K562 (cell line): Measurements from ENCODE around the gene SHF. TPM values are rescaled to one million over a fixed set of nuclear protein-coding genes. Genes with fewer than 3 reads are reported as not detected.
A peak's percentile ranks its signal among the peaks of the same experiment; 100 is the strongest.

Experiments
- ARID3B ChIP-seq: fragments of 250-450 bp; sonication (Bioruptor Pico); IDR thresholded peaks from 2 replicates; pipeline ENCODE4 v1.4.0; 2020; ENCODE audit warnings: borderline replicate concordance
- BCL6 ChIP-seq: fragments of 250-450 bp; sonication (Bioruptor Pico); IDR thresholded peaks from 2 replicates; pipeline ENCODE4 v1.4.0; 2020
- BRF1 ChIP-seq: IDR thresholded peaks from 3 replicates; pipeline ENCODE4 v1.6.1; 2011; ENCODE audit warnings: borderline replicate concordance, mild to moderate bottlenecking; ENCODE audit not compliant: insufficient read length; ENCODE audit errors: extremely low read depth
- CEBPZ ChIP-seq: fragments of 150-350 bp; IDR thresholded peaks from 2 replicates; pipeline ENCODE4 v1.6.1; 2014; ENCODE audit warnings: low read depth, mild to moderate bottlenecking, low read length, borderline replicate concordance
- E2F5 ChIP-seq: sonication (generic); formaldehyde crosslinking; IDR thresholded peaks from 2 replicates; pipeline ENCODE4 v1.8.0; 2022; ENCODE audit warnings: mild to moderate bottlenecking, missing genetic modification reagents
- EHMT2 ChIP-seq: fragments of 450-650 bp; IDR thresholded peaks from 2 replicates; pipeline ENCODE4 v1.6.1; 2018; ENCODE audit warnings: antibody characterized with exemption
- ELF4 ChIP-seq: fragments of 450-650 bp; formaldehyde crosslinking; IDR thresholded peaks from 2 replicates; pipeline ENCODE4 v1.4.0; 2022; ENCODE audit warnings: missing genetic modification characterization
- HNRNPH1 ChIP-seq: fragments of 200-400 bp; formaldehyde crosslinking; optimal IDR thresholded peaks from 2 replicates; pipeline ENCODE3; 2017; ENCODE audit warnings: low read depth, mild to moderate bottlenecking, low read length, moderate library complexity
- LARP7 ChIP-seq: fragments of 450-650 bp; IDR thresholded peaks from 2 replicates; pipeline ENCODE4 v1.6.1; 2016
- MTA2 ChIP-seq: fragments of 450-650 bp; IDR thresholded peaks from 2 replicates; pipeline ENCODE4 v1.6.1; 2016; ENCODE audit warnings: low read depth
- NELFE ChIP-seq: IDR thresholded peaks from 2 replicates; pipeline ENCODE4 v1.6.1; 2011; ENCODE audit warnings: mild to moderate bottlenecking; ENCODE audit not compliant: insufficient read depth, insufficient read length
- NFIC ChIP-seq: fragments of 450-650 bp; IDR thresholded peaks from 2 replicates; pipeline ENCODE4 v1.6.1; 2017; ENCODE audit warnings: mild to moderate bottlenecking, inconsistent platforms
- POLR2AphosphoS5 ChIP-seq: IDR thresholded peaks from 2 replicates; pipeline ENCODE4 v1.6.1; 2011; ENCODE audit warnings: mild to moderate bottlenecking, low read depth, low read length, moderate library complexity; ENCODE audit not compliant: control insufficient read depth, insufficient read depth
- RHOXF2B ChIP-seq: fragments of 250-450 bp; sonication (Bioruptor Pico); conservative IDR thresholded peaks from 2 replicates; pipeline ENCODE4 v1.5.1; 2021
- SMAD1 ChIP-seq: fragments of 150-350 bp; IDR thresholded peaks from 2 replicates; pipeline ENCODE4 v1.6.1; 2014; ENCODE audit warnings: low read length, low read depth; ENCODE audit not compliant: partially characterized antibody
- ZBTB9 ChIP-seq: fragments of 450-650 bp; formaldehyde crosslinking; IDR thresholded peaks from 2 replicates; pipeline ENCODE4 v1.4.0; 2020; ENCODE audit warnings: mild to moderate bottlenecking, moderate library complexity
- ZHX1 ChIP-seq: fragments of 150-350 bp; conservative IDR thresholded peaks from 2 replicates; pipeline ENCODE4 v1.6.1; 2014; ENCODE audit warnings: low read length
- polyA plus RNA-seq, 8 experiments: library from polyadenylated mRNA; depleted of rRNA in 4 of 8; stranded (reverse) in 5 of 8; unstranded in 3 of 8; fragments of >200 nt; fragmentation: Nextera tagmentation in 2 of 8; fragmentation: Illumina TruSeq in 1 of 8; extraction: Ambion mirVana in 2 of 8; extraction: Trizol in 1 of 8; gene quantifications; 2 replicates each; pipeline versions ENCODE4 v1.2.1 to v1.2.3, GENCODE V29; 2011 to 2014; ENCODE audit warnings: inconsistent platforms in 1 of 8, missing spikeins in 1 of 8
- total RNA-seq, 7 experiments: library from RNA; depleted of rRNA in 6 of 7; stranded (reverse); fragments of >200 nt in 6 of 7; fragmentation: Illumina TruSeq in 2 of 7; extraction: Trizol in 2 of 7; gene quantifications; 2 replicates each; pipeline versions ENCODE4 v1.2.1 to v1.2.3, GENCODE V29; 2011 to 2021; ENCODE audit warnings: low replicate concordance in 1 of 7

Gene SHF
- total and polyA plus RNA-seq, 9 of the 15 experiments (the other 6 are each of a cell fraction or from before 2014, with no cell fraction given): 0.51 to 2.2 (median 0.85) TPM; not detected in 2

- TF ChIP-seq EHMT2: no peak
- no peak for TF ChIP-seq BCL6 (CRISPR knock-in tag)
- TF ChIP-seq CEBPZ: no peak
- TF ChIP-seq ZBTB9 (CRISPR knock-in tag): no peak
- TF ChIP-seq SMAD1: no peak
- no peak for TF ChIP-seq BRF1
- no peak for TF ChIP-seq HNRNPH1
- TF ChIP-seq ZHX1: no peak
- peak; percentile 64; the same call in 1 of the 2 replicates for TF ChIP-seq POLR2AphosphoS5
- TF ChIP-seq ARID3B: no peak
- no peak for TF ChIP-seq ELF4 (CRISPR knock-in tag)
- no peak for TF ChIP-seq RHOXF2B (CRISPR knock-in tag)
- TF ChIP-seq MTA2: peak; percentile 38; the same call in 1 of the 2 replicates
- TF ChIP-seq E2F5 (CRISPR knock-in tag): no peak
- no peak for TF ChIP-seq LARP7
- TF ChIP-seq NFIC: peak; percentile 46; the same call in 1 of the 2 replicates
- TF ChIP-seq NELFE: no peak
Observed at GRCh38 chr15:45212493-45212892, 24.7 kb upstream of the SHF start (continued).
